ENCODE measurements around the gene RNF130.

RNF130 gene

DNA sequence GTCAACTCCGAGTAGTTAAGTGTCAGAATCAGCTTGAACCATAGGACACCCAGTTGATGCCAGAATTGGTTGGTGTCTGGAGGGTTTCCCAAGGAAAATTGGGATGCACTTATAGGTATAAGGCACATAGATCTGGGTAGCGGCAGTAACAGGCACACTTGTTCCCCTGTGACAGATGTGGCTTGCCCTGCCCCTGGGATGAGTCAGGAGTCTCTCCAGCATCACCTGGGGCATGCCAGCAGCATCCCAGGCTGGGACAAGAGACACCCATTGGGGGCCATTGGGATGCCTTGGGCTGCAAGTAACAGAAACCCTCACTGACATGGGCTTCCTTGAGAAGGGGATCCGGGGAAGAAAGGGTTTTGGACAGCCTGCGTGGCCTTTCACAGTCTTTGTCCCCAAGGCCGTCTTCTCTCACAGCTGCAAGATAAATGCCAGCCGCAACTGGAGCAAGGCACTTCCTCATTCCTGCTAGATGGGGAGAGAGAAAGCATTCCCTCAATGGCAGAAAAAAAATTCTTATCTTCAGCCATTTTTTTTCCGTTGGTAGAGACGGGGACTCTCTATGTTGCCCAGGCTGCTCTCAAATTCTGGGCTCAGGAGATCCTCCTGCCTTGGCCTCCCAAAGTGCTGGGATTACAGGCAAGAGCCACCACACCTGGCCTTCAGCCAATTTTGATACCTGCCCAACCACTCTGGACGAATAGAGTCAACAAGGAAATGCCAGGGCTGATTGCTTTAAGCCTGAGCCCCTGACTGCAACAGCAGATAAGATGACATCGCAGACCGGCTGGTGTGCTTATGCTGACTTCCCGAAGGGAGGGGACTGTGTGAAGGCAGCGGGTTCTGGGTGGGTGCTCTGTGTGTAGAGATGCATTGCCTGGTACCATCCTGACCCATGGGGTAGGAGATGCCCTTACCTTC, 13.3 kb upstream of the RNF130 start:
- DNase-seq = no peak

GRCh38 chr5:180083529-180084060, 12.0 kb upstream of the RNF130 start:
- DNase-seq = no peak

GRCh38 chr5:180082633-180083420, 11.3 kb upstream of the RNF130 start:
- no peak for DNase-seq

GRCh38 chr5:180081481-180081880, 9.9 kb upstream of the RNF130 start:
- DNase-seq = no peak

- peak; percentile 54 for DNase-seq
Measured at GRCh38 chr5:180080486-180081280, 9.1 kb upstream of the RNF130 start.

DNA sequence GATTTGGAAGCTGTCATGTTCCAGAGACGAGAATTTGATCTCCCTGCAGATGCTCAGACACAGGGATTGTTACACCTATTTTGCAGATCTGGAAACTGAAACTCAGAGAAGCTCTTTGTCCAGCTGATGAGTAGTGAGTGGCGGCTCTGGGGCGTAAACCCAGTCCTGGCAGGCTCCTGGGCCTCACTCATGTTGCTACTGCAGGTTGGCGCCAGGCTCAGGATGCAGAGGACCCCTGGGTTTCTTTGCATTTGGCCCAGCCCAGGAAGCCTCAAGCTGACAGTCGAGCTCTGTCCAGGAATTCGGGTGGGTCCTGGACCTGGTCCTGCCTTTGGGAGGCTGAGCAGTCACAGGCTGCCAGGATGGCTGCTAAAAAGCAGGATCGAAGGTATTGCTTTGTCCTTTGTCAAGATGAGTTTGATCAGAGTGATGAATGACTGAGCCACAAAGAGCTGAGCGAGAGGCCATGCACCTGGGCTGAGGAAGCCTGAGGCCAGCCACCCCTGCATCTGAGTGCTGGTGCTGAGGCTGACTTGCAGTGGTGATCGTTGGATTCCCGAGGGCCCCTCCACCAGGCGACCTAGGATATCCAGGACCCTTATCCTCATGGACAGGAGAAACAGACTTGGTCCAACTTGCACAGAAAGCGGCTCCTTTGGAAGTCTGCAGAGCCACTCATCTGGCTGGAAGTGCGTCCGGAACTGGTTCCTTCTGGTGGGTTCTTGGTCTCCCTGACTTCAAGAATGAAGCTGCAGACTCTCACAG, 8.3 kb upstream of the RNF130 start:
- no peak for DNase-seq

GRCh38 chr5:180078348-180078747, 6.8 kb upstream of the RNF130 start:
- no peak for DNase-seq

GRCh38 chr5:180077594-180078284, 6.2 kb upstream of the RNF130 start:
- no peak for DNase-seq

DNA sequence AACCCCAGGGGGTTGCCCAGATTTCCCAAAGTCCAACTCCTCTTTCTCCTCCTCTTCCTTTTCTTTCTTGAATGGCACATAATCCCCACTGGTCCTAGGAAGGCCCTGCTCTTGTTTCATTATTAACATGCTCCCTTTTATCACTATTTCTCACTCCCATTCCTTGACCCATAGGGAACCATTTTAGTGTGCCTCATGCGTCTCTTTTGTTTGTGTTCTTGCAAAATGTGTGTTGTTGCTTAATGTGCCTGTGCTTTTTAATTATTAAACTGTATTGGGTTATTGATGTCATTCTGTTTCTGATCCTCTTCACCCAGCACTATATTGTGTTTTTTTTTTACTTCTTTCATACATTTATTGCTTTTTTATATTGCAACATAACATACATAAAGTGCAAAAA, 4.1 kb upstream of the RNF130 start:
- no peak for DNase-seq

GRCh38 chr5:180074462-180074861, 2.9 kb upstream of the RNF130 start:
- no peak for DNase-seq

DNA sequence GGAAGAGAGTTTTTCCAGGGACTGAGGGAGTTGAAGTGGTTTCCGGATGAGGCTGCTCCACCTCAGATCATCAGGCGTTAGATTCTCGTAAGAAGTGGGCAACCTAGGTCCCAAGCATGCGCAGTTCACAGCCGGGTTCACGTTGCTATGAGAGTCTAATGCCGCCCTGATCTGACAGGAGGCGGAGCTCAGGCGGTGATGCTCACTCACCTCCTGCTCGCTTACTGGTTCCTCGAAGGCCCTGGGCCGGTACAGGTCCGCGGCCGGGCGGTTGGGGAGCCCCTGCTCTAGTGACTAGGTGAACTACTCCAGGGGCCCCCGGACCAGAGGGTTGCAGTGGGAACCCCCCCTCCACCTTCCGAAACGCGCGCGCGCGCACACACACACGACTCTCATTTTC, 997 bp upstream of the RNF130 start:
- DNase-seq = peak; percentile 33

DNA sequence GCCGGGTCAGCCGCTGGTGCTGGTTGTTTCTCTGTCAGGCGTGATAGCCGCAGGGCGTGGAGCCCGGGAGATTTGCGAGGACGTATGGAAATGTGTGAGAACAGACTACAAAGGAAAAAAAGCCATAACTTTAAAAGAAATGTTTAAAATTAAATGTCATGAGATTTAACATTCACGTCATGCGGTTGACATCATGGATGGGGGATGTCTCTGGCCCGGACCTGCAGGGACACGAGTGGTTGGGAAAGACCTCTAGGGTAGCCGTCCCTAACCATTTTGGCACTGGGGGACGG, 643 bp upstream of the RNF130 start:
- DNase-seq = no peak

- no peak for DNase-seq
Measured at GRCh38 chr5:180070756-180071530, 616 bp downstream of the RNF130 start.

DNA sequence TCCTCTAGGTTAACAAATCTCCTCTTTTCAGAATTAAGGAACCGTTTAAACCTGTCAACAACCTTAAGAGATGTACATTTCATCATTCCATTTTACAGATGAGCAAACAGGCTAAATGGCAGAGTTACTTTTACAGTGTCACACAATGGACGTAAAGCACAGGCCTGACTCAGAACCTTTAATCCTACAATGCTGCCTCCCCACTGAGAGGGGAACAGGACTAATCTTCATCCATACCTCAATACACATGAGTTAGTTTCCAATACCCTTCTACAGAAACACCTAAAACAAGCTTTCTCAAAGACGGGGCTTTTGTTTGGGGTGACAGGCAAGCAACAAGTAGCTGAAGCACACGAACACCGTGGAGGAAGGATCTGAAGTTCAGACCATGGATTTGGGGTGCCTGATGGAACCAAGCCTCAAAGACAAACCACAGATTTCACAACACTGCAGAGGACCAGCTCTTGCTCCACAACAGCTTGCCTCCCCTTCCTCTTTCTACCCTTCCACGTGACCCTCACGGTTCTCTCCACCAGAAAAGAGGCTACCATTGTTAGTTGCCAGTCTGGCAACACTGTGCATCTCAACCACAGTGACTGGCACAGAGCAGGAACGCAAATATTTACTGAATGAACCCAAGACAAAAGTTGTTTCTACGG, 1.8 kb downstream of the RNF130 start:
- DNase-seq = peak; percentile 19

- no peak for DNase-seq
Measured at GRCh38 chr5:180068519-180069090, 3.0 kb downstream of the RNF130 start.

DNA sequence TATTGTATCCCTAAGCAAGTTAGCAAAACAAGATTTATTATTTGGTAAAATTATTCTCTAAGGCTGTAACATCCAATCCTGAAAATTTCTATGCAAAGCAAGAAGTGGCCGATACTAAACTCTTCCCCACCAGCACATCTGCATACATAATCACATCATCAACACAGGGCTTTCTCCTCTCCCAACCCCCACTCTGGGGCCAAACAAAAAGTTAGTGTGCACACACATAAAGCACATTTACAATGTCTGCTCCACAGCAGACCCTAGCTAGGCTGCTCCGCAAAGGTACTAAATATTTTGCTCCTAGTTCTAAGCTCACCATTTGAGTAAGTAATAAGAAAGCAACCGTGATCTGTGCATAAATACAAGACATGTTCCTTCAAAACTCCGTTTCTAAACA, 3.6 kb downstream of the RNF130 start:
- no peak for DNase-seq

GRCh38 chr5:180060192-180060591, 11.4 kb downstream of the RNF130 start:
- no peak for DNase-seq

DNA sequence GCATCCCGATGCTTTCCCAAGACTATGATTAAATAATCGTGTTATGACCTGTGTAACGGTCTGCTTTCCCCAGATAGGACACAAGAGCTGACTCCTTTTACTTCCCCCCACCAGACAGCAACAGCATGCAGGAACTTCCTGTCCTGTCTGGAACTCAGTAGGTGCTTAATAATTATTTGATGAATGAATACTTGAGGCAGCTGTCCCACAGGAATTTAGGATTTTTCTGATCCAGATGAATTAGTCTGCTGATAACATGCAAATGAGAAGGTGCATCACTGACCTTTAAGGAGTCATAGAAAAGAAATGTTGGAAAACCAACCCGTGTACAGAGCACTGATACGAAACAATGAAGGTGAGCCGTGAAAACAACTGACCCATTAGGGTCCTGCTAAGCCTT, 12.2 kb downstream of the RNF130 start:
- DNase-seq = no peak

DNA sequence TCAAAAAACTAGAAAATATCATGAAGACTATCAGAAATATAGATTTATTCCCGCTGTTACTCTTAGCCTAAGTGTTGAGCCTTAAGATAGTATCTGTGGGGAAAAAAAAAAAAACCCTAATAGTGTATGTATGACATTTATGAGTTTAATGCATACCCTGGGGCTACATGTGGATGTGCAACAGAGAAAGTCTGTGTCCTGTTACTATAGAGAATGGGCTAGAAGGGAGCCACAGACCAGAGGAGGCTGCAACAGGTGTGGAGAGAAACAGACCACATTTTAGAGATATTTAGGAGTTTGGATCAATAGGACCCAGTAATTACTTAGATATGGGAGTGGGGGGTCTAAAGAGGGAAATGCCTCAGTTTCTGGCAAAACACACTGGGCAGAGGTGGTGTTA, 15.4 kb downstream of the RNF130 start:
- DNase-seq = no peak

- no peak for DNase-seq
Measured at GRCh38 chr5:180054226-180054625, 17.3 kb downstream of the RNF130 start.

Measured in CD4-positive, alpha-beta T cell treated with Interleukin-12 subunit alpha and Interleukin-12 subunit beta, for 1 hour (primary cell).